ENCODE measurements around the gene SCN10A. TPM values are rescaled to one million over a fixed set of nuclear protein-coding genes. Genes with fewer than 3 reads are reported as not detected.

Gene SCN10A
- polyA plus RNA-seq, 1 of the 3 experiments (the other 2 are of a cell fraction): not detected

DNA sequence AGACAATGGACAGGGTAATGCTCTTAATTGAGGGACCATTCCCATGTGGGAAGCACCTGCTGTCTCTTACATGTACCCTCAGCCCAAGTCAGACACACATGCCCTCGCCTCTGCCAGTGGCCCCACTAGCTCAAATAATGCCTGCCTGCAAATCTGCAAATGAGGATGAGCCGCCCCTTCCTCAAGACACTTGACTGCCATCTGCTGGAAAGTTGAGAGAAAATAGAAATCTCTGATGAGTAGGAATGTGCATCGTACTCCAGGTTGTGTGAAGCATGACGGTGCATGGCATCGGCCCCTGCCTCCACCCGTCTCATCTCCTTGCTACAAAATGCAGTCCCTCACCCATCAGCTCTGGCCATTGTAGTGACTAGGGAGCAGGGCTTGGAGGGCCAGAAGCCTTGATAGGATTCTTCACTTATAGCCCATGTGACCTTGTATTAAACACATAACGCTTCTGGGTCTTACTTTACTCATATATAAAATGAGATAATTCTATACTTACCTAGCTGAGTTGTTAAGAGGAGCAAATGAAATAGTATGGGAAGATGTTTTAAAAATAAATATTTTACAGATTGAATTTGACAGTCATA lies 160.2 kb downstream of the SCN10A start (continued):
- TF ChIP-seq, protein P1, sequence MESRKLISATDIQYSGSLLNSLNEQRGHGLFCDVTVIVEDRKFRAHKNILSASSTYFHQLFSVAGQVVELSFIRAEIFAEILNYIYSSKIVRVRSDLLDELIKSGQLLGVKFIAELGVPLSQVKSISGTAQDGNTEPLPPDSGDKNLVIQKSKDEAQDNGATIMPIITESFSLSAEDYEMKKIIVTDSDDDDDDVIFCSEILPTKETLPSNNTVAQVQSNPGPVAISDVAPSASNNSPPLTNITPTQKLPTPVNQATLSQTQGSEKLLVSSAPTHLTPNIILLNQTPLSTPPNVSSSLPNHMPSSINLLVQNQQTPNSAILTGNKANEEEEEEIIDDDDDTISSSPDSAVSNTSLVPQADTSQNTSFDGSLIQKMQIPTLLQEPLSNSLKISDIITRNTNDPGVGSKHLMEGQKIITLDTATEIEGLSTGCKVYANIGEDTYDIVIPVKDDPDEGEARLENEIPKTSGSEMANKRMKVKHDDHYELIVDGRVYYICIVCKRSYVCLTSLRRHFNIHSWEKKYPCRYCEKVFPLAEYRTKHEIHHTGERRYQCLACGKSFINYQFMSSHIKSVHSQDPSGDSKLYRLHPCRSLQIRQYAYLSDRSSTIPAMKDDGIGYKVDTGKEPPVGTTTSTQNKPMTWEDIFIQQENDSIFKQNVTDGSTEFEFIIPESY (IDR thresholded peaks at IDR 0.05; ENCODE audit: borderline replicate concordance, low read depth): no peak
- TF ChIP-seq POLR2AphosphoS5 (IDR thresholded peaks at IDR 0.05; ENCODE audit: low read depth, low read length): no peak
- TF ChIP-seq, protein P2, sequence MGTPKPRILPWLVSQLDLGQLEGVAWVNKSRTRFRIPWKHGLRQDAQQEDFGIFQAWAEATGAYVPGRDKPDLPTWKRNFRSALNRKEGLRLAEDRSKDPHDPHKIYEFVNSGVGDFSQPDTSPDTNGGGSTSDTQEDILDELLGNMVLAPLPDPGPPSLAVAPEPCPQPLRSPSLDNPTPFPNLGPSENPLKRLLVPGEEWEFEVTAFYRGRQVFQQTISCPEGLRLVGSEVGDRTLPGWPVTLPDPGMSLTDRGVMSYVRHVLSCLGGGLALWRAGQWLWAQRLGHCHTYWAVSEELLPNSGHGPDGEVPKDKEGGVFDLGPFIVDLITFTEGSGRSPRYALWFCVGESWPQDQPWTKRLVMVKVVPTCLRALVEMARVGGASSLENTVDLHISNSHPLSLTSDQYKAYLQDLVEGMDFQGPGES (IDR thresholded peaks at IDR 0.05; ENCODE audit: low read depth, low read length): no peak
- no peak for TF ChIP-seq FOXM1 (IDR thresholded peaks at IDR 0.05; ENCODE audit: low read depth)

DNA sequence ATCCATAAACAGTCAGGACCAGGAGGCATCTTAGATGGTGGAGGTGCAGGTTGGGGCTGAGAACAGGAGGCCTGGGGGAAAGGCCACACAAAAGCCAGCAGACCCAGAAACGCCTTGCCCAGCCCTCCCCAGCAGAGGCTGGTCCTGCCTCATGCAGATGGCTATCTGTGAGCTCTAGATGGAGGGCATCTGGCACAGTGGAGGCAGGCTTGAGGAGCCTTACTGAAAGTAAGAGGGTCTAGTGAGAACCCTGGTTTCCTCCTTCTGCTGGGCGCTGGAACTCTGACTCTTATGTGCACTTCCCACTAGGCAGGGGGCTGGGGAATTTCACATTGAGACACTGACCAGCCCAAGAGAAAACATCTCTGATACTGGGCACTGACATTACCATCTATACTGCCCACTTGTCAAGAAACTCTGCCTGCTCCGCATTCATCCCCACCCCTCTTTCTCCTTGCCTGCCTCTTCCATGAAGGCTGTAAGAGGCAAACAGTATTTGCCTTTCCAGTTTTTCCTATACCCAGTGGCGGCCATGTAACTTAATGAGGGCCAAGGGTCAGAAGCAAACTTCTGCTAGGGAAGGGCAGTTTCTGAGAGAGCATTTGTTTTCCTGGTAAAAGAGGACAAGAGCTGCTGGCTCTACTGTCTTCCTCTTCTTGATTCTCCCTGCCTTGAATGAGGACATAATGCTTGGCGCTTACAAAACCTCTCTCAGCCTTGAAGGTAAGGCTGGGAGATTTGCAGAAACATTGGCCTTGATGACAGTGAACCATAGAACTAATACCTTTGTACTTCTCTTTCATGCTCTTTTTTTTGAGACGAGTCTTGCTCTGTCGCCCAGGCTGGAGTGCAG lies 162.1 kb downstream of the SCN10A start:
- CTCF ChIA-PET: interaction anchor here (1.0 to 14.0 kb wide), 13 partner anchors 15 to 346 kb away, joined by 3 to 556 read pairs (median 25); partner anchors contain the start of gene EXOG
- WGBS (ENCODE audit: low lambda C conversion rate): 71% methylated on average over 7 of the region's 7 CpGs
- no peak overlapping the region for H3K4me3 ChIP-seq (ENCODE audit: low read depth in 2 of 2, low read length in 1 of 2)
- H3K4me2 ChIP-seq: no peak overlapping the region
- no peaks in the 10 kb centered on the region for H3K9me2 ChIP-seq
- H4K20me1 ChIP-seq (ENCODE audit: insufficient read depth): no peaks in the 10 kb centered on the region
- H3K4me1 ChIP-seq (ENCODE audit: control insufficient read depth in 1 of 2, insufficient read depth in 2 of 2, low read depth in 1 of 2, low read length in 1 of 2): peaks cover 0 to 18% of the 10 kb centered on the region in 2 experiments; a peak in 1 of 4 replicates
- H3K36me3 ChIP-seq (replicated peaks in 1 of 2; ENCODE audit: control insufficient read depth in 1 of 2, insufficient read depth in 2 of 2, low read length in 1 of 2): no peaks in the 10 kb centered on the region
- H3K79me2 ChIP-seq (ENCODE audit: insufficient read depth): no peaks in the 10 kb centered on the region
- H2AFZ ChIP-seq (ENCODE audit: low read depth): no peak overlapping the region
- no peaks in the 10 kb centered on the region for H3F3A ChIP-seq (replicated peaks; ENCODE audit: insufficient read depth)
- no peak overlapping the region for H3K9ac ChIP-seq
- no peaks in the 10 kb centered on the region for H3K9me3 ChIP-seq
- H3K27ac ChIP-seq (ENCODE audit: low read depth in 2 of 2, low read length in 1 of 2): no peak overlapping the region
- H3K27me3 ChIP-seq (ENCODE audit: insufficient read depth): peaks cover 3% of the 10 kb centered on the region; the same call in 1 of the 2 replicates
- DNase-seq: peak; percentile 30
- no peak for TF ChIP-seq TEAD4 (IDR thresholded peaks at IDR 0.05; ENCODE audit: borderline replicate concordance, insufficient read depth)
- no peak for TF ChIP-seq RFX5 (IDR thresholded peaks at IDR 0.05; ENCODE audit: low read length)
- TF ChIP-seq GATA2 (CRISPR knock-in tag; IDR thresholded peaks at IDR 0.05): peak; percentile 51
- POLR2A ChIA-PET: no interaction called here

DNA sequence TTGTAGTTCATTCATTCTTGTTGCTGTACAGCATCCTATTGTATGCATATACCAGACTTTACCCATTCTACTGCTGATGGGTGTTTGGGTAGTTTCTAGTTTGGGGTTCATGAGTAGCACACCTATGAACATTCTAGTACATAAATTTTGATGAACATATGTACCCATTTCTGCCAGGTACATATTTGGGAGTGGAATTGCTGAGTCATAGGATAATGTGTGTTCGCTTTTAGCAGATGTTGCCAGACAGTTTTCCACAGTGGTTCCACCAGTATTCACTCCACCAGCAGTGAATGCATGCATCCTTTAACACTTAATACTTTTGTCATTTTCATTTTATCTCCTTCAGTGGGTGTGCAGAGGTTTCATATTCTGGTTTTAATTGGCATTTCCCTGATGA lies 163.1 kb downstream of the SCN10A start:
- no peaks in the 10 kb centered on the region for H3F3A ChIP-seq (replicated peaks; ENCODE audit: insufficient read depth)
- WGBS (ENCODE audit: low lambda C conversion rate): 47% methylated on average over 1 of the region's 1 CpG
- H3K4me1 ChIP-seq (ENCODE audit: control insufficient read depth in 1 of 2, insufficient read depth in 2 of 2, low read depth in 1 of 2, low read length in 1 of 2): peaks cover 0 to 17% of the 10 kb centered on the region in 2 experiments; a peak in 1 of 4 replicates
- peaks cover 12% of the 10 kb centered on the region; the same call in 1 of the 2 replicates for H3K27me3 ChIP-seq (ENCODE audit: insufficient read depth)
- TF ChIP-seq, protein P3, sequence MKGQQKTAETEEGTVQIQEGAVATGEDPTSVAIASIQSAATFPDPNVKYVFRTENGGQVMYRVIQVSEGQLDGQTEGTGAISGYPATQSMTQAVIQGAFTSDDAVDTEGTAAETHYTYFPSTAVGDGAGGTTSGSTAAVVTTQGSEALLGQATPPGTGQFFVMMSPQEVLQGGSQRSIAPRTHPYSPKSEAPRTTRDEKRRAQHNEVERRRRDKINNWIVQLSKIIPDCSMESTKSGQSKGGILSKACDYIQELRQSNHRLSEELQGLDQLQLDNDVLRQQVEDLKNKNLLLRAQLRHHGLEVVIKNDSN (IDR thresholded peaks at IDR 0.05; ENCODE audit: borderline replicate concordance, low read depth): no peak
- no peak for TF ChIP-seq RCOR1 (IDR thresholded peaks at IDR 0.05; ENCODE audit: low read length)
- no peak for TF ChIP-seq FOXM1 (IDR thresholded peaks at IDR 0.05; ENCODE audit: low read depth)
- TF ChIP-seq EZH2phosphoT487 (IDR thresholded peaks at IDR 0.05; ENCODE audit: borderline replicate concordance, low read depth): no peak
- no peak for TF ChIP-seq NRF1 (IDR thresholded peaks at IDR 0.05; ENCODE audit: low read depth, low read length)
- no peak for TF ChIP-seq EP300 (IDR thresholded peaks at IDR 0.05; ENCODE audit: borderline replicate concordance in 1 of 2, low read depth in 1 of 2, low read length in 1 of 2)
- TF ChIP-seq, protein P4, sequence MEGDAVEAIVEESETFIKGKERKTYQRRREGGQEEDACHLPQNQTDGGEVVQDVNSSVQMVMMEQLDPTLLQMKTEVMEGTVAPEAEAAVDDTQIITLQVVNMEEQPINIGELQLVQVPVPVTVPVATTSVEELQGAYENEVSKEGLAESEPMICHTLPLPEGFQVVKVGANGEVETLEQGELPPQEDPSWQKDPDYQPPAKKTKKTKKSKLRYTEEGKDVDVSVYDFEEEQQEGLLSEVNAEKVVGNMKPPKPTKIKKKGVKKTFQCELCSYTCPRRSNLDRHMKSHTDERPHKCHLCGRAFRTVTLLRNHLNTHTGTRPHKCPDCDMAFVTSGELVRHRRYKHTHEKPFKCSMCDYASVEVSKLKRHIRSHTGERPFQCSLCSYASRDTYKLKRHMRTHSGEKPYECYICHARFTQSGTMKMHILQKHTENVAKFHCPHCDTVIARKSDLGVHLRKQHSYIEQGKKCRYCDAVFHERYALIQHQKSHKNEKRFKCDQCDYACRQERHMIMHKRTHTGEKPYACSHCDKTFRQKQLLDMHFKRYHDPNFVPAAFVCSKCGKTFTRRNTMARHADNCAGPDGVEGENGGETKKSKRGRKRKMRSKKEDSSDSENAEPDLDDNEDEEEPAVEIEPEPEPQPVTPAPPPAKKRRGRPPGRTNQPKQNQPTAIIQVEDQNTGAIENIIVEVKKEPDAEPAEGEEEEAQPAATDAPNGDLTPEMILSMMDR (IDR thresholded peaks at IDR 0.05): no peak
- no peak for TF ChIP-seq FOXJ3 (CRISPR knock-in tag; IDR thresholded peaks at IDR 0.05)
- TF ChIP-seq MXI1 (IDR thresholded peaks at IDR 0.05; ENCODE audit: low read depth, low read length): no peak
- no peak for TF ChIP-seq TAF1 (IDR thresholded peaks at IDR 0.05; ENCODE audit: borderline replicate concordance, low read depth, low read length)
- TF ChIP-seq RFX5 (IDR thresholded peaks at IDR 0.05; ENCODE audit: low read length): no peak
- no peaks in the 10 kb centered on the region for H3K79me2 ChIP-seq (ENCODE audit: insufficient read depth)
- POLR2A ChIA-PET: no interaction called here
- no peaks in the 10 kb centered on the region for H4K20me1 ChIP-seq (ENCODE audit: insufficient read depth)
- no peak overlapping the region for H2AFZ ChIP-seq (ENCODE audit: low read depth)
- no peaks in the 10 kb centered on the region for H3K9me2 ChIP-seq
- no peak overlapping the region for H3K4me3 ChIP-seq (ENCODE audit: low read depth in 2 of 2, low read length in 1 of 2)
- no peak overlapping the region for H3K9ac ChIP-seq
- H3K4me2 ChIP-seq: no peak overlapping the region
- CTCF ChIA-PET: interaction anchor here (1.4 to 14.0 kb wide), 16 partner anchors 9 to 347 kb away, joined by 3 to 556 read pairs (median 24); partner anchors contain the start of gene EXOG
- H3K36me3 ChIP-seq (replicated peaks in 1 of 2; ENCODE audit: control insufficient read depth in 1 of 2, insufficient read depth in 2 of 2, low read length in 1 of 2): no peaks in the 10 kb centered on the region
- DNase-seq: no peak
- no peaks in the 10 kb centered on the region for H3K9me3 ChIP-seq
- H3K27ac ChIP-seq (ENCODE audit: low read depth in 2 of 2, low read length in 1 of 2): no peak overlapping the region

All from SK-N-SH (cell line).